ENCODE results near the gene RPL19. TPM values are rescaled to one million over a fixed set of nuclear protein-coding genes. Genes with fewer than 3 reads are reported as not detected.

RPL19 gene
- total and polyA plus RNA-seq, 2 experiments from 2014 or later: 1,594 to 2,627 TPM

GRCh38 chr17:39237586-39237985 lies 37.5 kb downstream of the RPL19 start (continued):
- no peak for TF ChIP-seq REST (IDR thresholded peaks at IDR 0.05; ENCODE audit: unreplicated experiment)
- TF ChIP-seq, protein P1, sequence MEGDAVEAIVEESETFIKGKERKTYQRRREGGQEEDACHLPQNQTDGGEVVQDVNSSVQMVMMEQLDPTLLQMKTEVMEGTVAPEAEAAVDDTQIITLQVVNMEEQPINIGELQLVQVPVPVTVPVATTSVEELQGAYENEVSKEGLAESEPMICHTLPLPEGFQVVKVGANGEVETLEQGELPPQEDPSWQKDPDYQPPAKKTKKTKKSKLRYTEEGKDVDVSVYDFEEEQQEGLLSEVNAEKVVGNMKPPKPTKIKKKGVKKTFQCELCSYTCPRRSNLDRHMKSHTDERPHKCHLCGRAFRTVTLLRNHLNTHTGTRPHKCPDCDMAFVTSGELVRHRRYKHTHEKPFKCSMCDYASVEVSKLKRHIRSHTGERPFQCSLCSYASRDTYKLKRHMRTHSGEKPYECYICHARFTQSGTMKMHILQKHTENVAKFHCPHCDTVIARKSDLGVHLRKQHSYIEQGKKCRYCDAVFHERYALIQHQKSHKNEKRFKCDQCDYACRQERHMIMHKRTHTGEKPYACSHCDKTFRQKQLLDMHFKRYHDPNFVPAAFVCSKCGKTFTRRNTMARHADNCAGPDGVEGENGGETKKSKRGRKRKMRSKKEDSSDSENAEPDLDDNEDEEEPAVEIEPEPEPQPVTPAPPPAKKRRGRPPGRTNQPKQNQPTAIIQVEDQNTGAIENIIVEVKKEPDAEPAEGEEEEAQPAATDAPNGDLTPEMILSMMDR (conservative IDR thresholded peaks at IDR 0.05; ENCODE audit: low read depth in 2 of 2): no peak
- TF ChIP-seq EZH2phosphoT487 (IDR thresholded peaks at IDR 0.05; ENCODE audit: unreplicated experiment): no peak

DNA sequence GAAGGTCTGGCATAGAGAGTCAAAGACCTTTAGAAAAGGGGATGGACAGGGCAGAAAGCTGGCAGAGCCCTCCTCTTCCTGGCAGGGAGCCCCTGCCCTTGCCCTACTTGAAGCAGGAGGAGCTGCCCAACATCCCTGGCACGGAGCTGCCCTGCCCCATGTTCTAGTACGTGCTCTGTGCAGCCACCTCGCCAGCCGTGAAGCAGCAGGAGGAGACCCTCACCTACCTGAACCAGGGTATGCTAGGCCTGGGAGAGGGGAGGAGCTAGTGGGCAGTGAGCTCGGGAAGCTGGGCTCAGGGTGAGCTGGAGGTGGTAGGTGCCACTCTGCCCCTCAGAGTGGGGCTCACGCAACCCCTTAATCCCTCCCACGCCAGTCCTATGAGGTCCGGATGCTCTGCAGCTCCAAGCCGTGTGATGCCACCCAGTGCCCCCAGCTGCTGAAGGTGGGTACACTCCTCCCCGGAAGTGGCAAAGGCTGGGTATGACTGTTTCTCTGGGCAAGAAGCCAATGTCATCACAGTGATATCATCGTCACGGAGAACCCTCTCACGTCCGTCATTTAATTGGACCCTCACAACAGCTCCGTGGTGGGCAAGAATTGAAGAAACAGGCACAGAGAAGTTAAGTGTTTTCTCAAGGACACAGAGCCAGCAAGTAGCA lies 38.4 kb downstream of the RPL19 start:
- Mint-ChIP-seq H3K27ac (no peak overlapping the region), H3K4me1 (peaks cover 8% of the 10 kb centered on the region; the same call in 2 of the 3 replicates), H3K27me3 (ENCODE audit: insufficient read depth, low read depth, poor library complexity) (peaks cover 10% of the 10 kb centered on the region), H3K36me3 (ENCODE audit: low read depth) (no peaks in the 10 kb centered on the region), H3K4me3 (no peak overlapping the region), H3K9me3 (no peaks in the 10 kb centered on the region)
- H3K4me3 ChIP-seq: no peak overlapping the region
- no peaks in the 10 kb centered on the region for H3K9me2 ChIP-seq (ENCODE audit: insufficient read depth)
- TF ChIP-seq NANOG (IDR thresholded peaks at IDR 0.05; ENCODE audit: borderline replicate concordance) (no peak), REST (IDR thresholded peaks at IDR 0.05; ENCODE audit: unreplicated experiment) (no peak), ZNF331 (CRISPR knock-in tag; IDR thresholded peaks at IDR 0.05; ENCODE audit: low read depth) (no peak)
- no peak overlapping the region for H3K4me2 ChIP-seq
- H3F3A ChIP-seq (replicated peaks; ENCODE audit: low read depth): 0 out of 2 replicates have a peak, but pooled peaks cover 6% of the 10 kb centered on the region
- no peak for ATAC-seq
- H4K20me1 ChIP-seq (replicated peaks; ENCODE audit: insufficient read depth): no peaks in the 10 kb centered on the region
- no peaks in the 10 kb centered on the region for H3K27me3 ChIP-seq (ENCODE audit: insufficient read depth)
- no peak overlapping the region for H2AFZ ChIP-seq
- no peaks in the 10 kb centered on the region for H3K4me1 ChIP-seq (ENCODE audit: insufficient read depth)
- H3K79me2 ChIP-seq (replicated peaks; ENCODE audit: insufficient read depth): no peaks in the 10 kb centered on the region
- H3K27ac ChIP-seq (ENCODE audit: low read depth): no peak overlapping the region
- no peak for DNase-seq (ENCODE audit: low spot score)
- H3K36me3 ChIP-seq (ENCODE audit: insufficient read depth): no peaks in the 10 kb centered on the region
